ENCODE data around the gene FAM217B. TPM values are rescaled to one million over a fixed set of nuclear protein-coding genes. Genes with fewer than 3 reads are reported as not detected.
"Not testable (repeated sequence)": the region's sequence is repeated elsewhere in the genome, so short reads cannot be mapped to it uniquely, and the experiment has no call there.

FAM217B gene
- total RNA-seq, 1 donor from 2014 or later = 6.2 TPM

DNA sequence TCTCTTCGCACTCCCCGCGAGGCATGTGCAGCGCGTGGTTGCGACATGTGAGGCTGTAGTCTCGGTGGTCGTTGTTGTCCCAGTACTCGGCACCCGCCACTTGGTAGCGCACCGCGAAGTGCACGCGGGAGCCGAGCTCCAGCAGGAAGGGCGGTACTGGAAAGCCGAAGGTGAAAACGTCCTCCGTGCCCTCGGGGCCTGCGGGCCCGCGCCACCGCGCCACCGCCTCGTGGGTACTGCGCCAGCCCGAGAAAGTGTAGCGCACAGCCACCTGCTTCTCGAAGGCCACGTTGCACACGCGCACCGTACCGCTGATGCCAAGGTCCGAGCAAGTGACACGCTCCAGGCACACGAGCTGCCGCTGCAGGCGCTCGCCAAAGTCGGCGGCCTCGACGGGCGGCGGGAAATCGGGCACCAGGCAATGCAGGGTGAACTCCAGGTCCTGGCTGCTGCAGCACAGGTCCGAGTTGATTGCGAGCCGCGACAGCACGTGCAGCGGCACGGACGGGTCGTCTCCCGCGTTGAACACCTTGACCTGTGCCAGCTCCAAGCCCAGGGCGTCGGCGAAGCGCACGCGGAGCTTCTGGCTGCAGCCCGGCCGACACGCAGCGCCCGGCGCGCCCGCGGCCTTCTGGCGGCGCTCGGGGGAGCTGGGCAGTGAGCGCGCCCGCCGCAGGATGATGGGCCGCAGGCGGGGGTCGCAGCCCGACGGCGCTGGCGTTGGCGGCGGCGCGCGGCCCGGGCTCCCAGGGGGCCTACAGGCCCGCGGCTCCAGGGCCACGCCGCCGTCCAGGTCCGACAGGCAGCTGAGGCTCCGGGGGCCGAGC lies 924 bp upstream of the FAM217B start:
- no peak for DNase-seq

DNA sequence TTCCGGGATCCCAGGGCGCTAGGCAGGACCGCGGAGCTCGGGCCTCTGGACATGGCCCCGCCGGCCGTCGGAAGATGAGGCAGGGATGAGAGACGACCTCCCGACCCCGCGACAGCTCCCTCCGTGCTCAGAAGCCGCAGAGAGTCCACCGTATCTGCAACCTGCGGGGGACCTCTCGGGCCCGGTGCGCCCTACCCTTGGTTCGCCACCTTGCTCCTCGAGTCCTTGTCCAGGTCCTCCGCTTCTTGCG lies 385 bp upstream of the FAM217B start:
- no peak for DNase-seq

DNA sequence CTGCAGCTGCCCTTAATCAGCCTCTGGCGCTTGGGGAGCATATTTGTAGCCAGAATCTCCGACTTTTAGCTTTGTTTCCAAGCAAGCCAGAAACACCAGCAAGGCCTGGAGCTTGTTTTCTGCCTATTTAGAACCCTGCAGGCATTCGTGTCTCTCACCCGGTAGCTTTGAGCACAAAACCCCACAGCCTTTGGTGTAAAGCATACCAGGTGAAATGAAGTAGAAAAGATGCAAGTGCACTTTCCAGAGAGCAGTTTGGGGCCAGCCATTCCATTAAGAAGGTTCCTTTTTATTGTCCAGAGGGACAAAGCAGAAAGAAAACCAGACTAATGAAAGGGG lies 736 bp downstream of the FAM217B start:
- DNase-seq = no peak

DNA sequence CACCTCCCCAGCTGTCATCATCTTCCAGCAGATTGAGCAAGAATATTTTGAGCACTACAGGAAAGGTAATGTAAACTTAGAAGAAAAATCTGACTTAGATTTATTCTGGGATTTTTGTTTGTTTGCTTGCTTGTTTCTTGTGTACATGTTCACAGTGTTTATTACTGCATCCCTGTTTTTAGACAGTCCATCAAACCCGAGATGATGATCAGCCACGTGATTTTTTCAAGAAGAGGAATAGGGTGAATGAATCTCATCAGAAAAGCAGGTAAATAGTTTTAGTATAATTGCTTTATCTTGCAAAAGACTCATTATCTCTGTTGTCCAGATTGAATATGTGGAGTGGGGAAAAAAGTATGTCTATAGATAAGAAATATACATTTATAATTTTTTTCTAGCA lies 2.1 kb downstream of the FAM217B start:
- DNase-seq = no peak

DNA sequence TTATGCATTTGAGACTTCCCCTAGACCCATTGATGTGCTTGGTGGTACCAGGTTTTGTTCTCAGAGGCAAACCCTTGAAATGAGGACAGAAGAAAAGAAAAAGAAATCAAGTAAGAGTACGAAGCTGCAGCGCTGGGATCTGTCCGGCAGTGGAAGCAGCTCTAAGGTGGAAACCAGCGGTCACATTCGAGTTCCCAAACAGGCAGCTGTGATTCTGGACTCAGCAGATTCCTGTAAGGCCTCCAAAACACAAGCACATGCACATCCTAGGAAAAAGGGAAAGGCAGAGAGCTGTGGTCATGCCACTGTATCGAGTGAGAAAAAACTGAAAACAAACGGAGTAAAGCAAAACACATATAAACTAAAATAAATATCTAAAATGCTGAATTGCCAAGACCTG lies 4.5 kb downstream of the FAM217B start:
- DNase-seq = no peak

DNA sequence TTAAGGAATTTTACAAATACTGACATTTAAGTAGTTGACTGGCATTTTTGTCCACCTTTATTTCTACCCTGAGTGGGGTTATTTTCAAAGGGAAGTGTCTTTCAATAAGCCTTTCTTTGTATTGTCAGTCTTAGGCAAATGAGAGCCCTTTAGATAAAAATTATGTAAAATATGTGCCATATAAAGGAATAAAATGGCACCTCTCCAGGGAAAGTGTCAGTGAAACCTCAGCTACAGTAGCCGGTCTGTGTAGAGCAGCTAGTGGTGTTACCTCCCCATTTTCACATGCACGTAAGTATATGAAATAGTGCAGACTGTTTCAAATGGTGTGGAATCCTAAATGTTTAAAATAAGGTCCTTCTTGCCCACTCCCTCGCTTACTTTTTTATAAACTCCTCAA lies 5.0 kb downstream of the FAM217B start:
- DNase-seq = no peak

DNA sequence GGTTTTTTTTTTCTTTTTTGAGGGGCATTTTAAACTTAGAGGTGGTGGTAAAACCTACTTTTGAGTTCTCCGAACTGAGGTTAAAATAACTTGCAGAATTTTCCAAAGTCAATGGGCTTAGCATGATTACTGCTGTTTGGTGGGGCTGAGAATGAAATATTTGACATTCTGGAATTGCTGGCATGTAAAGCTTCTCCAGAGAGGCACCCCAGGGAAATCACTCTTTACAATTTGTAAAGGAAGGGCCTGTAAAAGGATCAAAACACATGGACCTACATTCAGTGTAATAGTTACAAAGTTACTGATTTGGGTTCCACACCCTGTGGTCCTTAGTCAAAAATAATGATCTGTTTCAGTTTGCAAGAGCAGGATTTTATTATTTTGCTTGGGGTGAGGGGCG lies 5.5 kb downstream of the FAM217B start:
- DNase-seq = no peak

DNA sequence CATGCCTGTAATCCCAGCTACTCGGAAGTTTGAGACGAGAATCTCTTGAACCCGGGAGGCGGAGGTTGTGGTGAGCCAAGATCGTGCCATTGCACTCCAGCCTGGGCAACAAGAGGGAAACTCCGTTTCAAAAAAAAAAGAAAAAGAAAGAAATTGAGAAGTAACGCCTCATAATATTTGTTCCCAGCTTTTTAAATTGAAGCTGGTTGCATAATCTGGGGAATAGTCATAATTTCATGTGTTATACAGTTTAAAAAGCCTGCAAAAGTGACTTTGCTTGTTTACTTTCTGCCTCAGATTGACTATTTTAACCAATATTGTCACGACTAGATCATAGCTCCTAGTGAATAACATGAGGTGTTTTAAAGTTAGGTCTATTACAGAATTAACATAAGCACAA lies 7.2 kb downstream of the FAM217B start:
- DNase-seq = no peak

DNA sequence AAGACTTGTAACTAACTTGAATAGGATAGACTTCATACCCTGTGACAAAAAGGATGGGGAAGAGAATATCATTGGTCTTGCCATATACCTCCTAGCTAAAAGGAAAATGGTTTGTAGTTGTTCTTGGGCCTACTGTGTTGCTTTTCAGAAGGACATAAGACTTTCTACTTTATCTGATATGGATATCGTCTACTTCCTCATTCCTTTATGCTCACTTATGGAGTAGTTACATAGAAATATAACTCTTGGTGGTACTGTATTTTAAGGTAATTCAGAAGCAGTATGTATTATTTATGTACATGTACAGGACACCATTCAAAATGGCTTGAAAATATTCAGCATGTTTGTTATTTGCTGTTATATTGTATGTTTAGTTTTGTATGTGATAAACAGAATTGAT lies 8.0 kb downstream of the FAM217B start:
- DNase-seq = no peak

DNA sequence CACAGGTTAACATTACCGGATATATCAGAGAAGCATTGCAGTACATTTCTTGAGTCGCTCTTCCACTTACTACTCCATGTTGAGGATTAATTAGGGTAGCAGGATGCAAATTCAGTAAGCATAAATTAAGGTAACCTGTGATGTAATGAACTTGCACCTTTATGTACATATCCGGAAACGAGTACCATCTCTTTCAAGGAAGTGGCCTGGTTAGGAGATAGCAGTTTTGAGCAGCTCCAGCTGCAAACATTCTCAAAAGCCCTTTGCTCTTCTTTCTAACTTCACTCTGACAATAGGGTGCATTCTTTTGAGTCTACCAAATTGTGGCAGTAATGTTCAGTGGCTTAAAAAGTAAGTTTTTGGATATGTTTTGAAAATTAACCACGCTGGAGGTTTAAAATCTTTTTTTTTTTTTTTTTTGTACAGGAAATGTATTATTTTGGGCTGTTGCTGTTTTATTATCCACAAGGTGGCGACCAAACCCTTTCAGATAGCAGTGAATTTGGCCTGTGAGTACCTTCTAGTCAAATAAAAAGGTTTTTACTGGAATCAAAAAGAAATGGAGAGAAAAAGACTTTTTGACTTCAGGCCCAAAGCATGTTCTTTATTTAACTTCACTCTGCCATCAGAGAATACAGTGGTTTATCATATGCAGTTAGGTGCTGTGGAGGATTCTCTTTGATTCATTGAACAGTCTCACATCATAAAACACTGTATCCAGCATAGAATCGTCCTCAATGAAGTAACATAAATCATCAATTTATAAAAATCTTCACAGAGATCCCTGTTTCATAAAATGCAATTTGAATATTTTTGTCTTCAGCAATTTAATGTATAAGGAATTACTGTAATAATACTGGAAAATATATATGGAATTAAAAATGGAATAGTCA lies 8.9 kb downstream of the FAM217B start:
- peak; percentile 28 for DNase-seq

DNA sequence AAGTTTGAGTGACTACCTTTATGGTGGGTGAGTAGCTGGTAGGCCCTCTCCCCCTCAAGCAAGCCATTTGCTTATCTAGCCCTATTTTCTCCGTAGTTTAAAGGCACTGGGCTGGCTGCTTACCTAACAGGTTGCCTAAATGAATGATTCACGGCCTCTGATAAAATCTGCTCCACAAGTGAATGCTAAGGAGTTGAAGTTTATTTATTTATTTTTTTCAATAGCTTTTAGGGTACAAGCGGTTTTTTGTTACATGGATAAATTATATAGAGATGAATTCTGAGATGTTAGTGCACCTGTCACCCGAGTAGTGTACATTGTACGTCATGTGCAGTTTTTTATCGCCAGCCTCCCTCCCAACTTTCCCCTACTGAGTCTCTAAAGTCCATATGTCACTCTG lies 9.7 kb downstream of the FAM217B start:
- no peak for DNase-seq

DNA sequence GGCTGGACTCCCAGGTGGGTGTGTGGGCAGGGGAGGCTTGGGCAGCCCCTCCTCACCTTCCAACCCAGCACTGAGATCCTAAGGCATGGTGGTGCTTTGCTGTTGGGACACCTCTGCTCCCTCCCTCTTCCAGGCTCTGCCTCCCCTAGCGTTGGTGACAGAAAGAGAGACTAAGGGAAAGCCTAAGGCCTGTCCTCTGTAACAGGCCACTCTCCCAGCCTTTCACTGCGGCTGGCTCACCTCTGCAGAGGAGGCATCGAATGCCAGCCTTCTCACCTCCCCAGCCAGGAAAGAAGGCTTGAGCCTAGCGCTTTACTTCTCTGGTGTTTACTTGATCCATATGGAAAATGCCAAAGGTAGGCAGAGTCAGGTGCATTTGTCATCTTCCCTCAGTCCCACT lies 14.5 kb downstream of the FAM217B start:
- no peak for DNase-seq

DNA sequence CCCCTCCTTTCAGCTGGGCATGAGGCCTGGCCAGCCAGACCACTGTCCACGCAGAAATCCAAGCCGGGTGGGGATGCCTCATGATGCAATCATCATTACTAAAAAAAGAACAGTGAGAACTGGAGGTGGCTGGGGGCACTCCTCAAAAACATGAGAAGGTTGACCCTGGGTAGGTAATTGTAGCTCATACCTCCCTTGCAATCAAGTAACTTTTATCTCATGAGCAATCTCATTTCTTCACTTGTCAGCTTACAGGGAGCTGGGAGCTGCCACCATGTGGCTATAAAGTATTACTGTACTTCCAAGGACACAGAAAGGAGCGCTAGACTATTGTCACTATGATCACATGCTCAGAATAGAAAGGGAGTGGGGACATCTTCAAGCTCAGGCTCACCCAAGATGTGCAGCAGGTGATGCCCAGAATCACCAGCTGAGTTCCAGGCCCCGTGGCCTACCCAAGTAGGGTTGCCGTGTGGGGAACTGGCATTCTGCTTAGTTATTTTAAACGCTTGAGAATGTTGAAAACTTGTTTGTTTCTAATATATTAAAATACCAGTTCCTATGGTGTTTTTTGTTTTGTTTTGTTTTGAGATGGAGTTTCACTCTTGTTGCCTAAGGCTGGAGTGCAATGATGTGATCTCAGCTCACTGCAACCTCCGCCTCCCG lies 15.1 kb downstream of the FAM217B start:
- DNase-seq = no peak

DNA sequence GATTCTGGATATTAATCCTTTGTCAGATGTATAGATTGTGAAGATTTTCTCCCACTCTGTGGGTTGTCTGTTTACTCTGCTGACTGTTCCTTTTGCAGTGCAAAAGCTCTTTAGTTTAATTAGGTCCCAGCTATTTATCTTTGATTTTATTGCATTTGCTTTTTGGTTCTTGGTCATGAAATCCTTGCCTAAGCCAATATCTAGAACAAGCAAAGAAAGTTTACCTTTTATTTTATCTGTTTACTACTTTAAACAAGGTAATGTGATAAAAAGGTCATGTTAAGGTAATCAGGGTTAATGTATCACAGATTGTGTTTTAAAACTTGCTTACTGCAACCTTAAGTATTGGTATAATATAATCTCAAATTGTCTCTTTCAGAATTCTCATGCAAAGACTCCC lies 17.4 kb downstream of the FAM217B start:
- not testable (repeated sequence) for DNase-seq

DNA sequence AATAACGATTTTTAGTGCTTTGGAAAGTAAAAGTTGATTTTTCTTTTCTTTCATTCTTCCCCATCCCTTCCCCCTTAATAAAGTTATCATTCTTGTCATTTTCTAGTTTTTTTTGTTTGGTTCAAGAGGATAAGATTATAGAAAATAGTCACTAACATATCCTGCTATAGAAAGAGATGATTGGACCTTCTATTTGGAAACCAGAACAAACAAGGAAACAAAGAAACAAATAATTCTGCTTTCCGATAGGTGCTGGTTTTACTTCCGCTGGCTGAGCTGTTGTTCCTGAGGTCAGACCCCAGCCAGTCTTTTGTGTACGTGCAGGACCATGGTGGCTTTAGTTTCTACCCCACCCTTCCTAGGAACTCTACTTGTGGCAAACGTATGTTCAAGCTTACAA lies 17.9 kb downstream of the FAM217B start, which contains the start of gene CDH26:
CDH26 (plus strand) TSS at position 301 of the 400 bp plus-strand sequence. CDS start 304 bp downstream, outside the sequence.
- DNase-seq = no peak

DNA sequence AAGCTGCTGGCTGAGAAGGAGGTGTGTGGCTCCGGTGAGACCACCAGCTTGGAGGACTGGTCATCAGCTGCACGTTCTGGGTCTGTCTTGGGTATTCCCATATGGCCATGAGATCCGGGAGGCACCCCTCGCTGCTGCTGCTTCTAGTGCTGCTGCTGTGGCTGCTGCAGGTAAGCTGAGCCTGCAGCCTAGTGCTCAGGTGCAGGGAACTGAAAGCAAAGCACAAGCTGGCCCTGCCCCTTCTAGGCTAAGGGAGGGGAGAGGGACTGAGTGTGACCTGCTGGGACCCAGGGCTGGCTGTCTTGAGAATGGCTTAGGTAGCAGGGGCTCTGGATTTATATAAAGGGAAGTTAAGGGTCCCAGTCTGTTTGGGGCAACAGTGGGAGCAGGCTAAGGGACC lies 18.4 kb downstream of the FAM217B start:
- DNase-seq = no peak

DNA sequence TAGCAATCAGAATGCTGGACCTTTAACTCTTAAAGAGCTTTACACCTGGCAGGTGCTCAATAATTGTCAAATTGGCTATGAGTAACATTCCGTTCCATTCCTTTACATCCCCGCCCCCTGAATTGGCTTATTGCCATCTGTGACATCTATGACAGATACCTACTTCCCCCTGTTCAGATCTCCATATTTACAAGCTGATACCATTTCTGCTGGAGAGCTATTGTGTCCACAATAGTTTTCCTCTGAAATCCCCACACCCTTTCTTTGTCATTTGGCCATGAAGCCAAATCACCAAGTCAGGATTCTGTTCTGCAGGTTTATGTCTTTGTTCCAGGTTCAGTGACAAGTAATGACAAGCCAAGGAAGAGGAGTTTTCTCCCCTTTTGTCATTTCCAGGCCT lies 21.2 kb downstream of the FAM217B start:
- DNase-seq = no peak

DNA sequence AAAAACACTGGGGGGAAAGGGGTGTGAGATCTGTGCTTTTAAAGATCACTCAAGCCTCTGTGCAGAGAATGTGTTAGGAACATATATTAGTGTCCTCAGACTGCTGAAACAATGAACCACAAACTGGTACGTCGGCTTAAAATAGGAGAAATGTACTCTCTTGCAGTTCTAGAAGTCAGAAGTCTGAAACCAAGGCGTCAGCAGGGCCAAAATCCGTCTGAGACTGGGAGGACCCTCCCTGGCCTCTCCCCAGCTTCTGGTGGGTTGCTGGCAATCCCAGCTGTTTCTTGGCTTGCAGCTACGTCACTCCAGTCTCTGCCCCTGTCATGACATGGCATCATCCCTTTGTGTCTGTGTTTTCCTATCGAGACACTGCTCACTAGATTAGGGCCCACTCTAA lies 22.0 kb downstream of the FAM217B start:
- DNase-seq = no peak

DNA sequence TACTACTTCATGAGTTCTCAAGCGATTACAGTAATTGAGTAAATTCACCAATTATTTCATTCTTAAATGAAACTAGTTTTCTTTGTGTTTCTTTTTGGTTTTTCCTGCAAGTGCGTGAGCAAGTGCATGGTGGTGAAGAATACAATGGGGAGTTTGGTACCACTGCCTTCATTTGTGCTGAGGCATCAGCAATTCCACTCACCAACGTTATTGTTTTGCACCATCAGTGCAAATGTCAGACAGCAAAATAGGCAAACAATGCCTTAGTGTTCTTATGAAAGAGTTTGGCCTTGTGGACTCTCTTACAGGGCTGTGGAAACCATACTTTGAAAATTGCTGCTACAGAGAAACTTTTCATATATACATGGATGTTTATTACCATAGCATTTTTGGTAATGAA lies 26.2 kb downstream of the FAM217B start:
- no peak for DNase-seq

DNA sequence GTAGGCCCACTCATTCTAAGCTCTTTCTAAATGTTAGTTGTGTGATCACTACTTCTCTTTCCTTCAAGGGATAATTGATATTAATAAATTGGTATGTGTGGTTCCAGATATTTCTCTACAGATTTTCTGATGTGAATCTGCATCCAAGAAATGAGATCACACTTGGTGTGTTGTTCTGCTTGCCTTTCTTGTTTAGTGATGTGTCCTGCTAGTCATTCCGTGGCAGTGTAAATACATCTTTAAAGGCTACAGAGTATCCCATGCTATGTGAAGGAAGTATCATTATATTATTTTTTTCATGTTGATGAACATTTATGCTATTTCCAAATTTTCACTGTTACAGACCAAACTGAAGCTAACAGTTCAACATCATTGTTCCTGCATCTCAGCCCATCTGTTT lies 31.2 kb downstream of the FAM217B start:
- no peak for DNase-seq

DNA sequence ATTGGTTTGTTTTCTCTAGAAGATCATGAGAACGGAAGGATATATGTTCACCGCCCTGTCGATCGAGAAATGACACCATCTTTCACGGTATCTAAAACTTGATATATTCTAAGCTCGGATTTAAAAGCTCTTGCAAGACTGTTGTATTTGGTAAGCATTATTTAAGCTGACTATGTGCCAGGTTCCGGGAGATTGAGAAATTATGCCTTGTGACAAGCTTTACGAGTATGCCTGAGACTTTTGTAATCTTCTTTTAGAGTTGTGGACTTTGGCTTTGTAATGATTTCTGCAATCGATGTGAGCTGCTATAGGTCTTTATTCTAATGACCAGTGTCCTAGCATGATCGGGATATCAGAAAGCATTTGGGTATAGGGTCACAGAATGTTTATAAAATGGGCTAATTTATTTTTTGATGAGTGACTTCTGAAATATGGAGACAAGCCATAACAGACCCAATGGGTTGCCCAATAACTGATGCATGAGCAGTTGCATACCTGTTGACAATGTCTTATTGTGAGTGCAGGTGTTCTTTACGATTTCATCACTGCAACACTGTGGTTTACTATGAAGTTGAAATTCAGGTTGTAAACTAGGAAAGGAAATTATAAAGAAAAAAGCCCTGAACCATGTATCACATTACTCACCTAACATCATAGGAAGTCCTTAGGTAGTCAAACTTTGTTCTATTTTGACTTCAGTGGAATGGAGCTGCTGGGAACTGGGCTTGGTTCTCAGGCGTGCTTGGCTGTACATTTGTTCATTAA lies 32.0 kb downstream of the FAM217B start:
- no peak for DNase-seq

DNA sequence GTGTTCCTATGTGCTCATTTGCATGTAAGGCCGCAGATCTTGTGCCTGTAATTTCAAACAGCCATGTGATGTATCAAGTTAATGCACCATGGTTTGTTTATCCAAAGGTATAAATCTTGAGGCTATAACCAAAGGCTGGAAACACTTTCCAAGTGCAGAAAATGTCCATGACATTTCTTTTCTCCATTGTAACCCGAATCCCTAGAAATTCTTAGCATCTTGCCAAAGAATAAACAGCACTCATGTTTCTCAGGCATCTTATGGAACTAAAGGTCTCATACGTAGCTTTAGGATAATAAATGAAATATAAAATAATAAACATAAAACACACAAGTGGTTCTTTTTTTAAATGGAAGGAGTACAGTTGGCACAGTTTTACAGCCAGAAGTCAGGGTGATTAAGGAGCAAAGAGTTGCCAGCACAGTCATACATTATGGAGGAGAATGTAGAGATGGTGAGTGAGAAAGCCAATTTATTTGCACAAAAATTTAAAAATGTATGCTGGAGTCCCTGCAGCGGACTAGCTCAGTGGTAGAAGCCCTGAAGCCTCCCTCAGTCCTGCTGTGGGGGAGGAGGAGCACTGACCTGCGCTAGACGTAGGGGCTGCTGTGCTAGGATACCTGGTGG lies 36.1 kb downstream of the FAM217B start:
- DNase-seq = no peak

Measured in skin of body (tissue), 2 donors.